Activated CD4-positive, alpha-beta T cell treated with anti-CD3 and anti-CD28 coated beads, Interleukin-2, amount 50 U/mL, for 24 hours (primary cell): ENCODE results near the gene DPYD.

Experiments used
- DNase-seq, 2 donors: peaks; one replicate each; pipeline ENCODE4 v3.0.0-alpha.2; 2020; ENCODE audit warnings: low read depth in 1 of 2, low spot score in 1 of 2

Gene DPYD

GRCh38 chr1:97457446-97458089 is 463.3 kb downstream of the DPYD start:
- DNase-seq: no peak

GRCh38 chr1:97451944-97452343 is 468.9 kb downstream of the DPYD start:
- DNase-seq: no peak

GRCh38 chr1:97451046-97451826 is 469.6 kb downstream of the DPYD start:
- DNase-seq: no peak

- no peak for DNase-seq
Measured at GRCh38 chr1:97441966-97442365, 478.9 kb downstream of the DPYD start.

GRCh38 chr1:97433824-97434177 is 487.0 kb downstream of the DPYD start:
- no peak for DNase-seq

- DNase-seq: no peak
Measured at GRCh38 chr1:97433094-97433823, 487.6 kb downstream of the DPYD start.

GRCh38 chr1:97427371-97427770 is 493.5 kb downstream of the DPYD start:
- no peak for DNase-seq

GRCh38 chr1:97424209-97424608 is 496.6 kb downstream of the DPYD start:
- DNase-seq: no peak

GRCh38 chr1:97423403-97423802 is 497.4 kb downstream of the DPYD start:
- DNase-seq: no peak

GRCh38 chr1:97417661-97418060 is 503.2 kb downstream of the DPYD start:
- DNase-seq: no peak

- no peak for DNase-seq
Measured at GRCh38 chr1:97414682-97415312, 506.0 kb downstream of the DPYD start.

GRCh38 chr1:97412737-97413136 is 508.1 kb downstream of the DPYD start:
- no peak for DNase-seq

GRCh38 chr1:97412166-97412565 is 508.7 kb downstream of the DPYD start:
- no peak for DNase-seq

- no peak for DNase-seq
Measured at GRCh38 chr1:97396463-97396862, 524.4 kb downstream of the DPYD start.

- DNase-seq: no peak
Measured at GRCh38 chr1:97392701-97393100, 528.1 kb downstream of the DPYD start.

GRCh38 chr1:97385536-97386277 is 535.1 kb downstream of the DPYD start:
- DNase-seq: no peak

GRCh38 chr1:97384294-97384968 is 536.4 kb downstream of the DPYD start:
- no peak for DNase-seq

- DNase-seq: no peak
Measured at GRCh38 chr1:97383797-97384196, 537.0 kb downstream of the DPYD start.

GRCh38 chr1:97382206-97382605 is 538.6 kb downstream of the DPYD start:
- DNase-seq: no peak

- no peak for DNase-seq
Measured at GRCh38 chr1:97379387-97380075, 541.3 kb downstream of the DPYD start.
